ENCODE results near the gene FGF3. TPM values are rescaled to one million over a fixed set of nuclear protein-coding genes. Genes with fewer than 3 reads are reported as not detected.

Gene FGF3
- total and polyA plus RNA-seq, 9 of the 15 experiments (the other 6 are each of a cell fraction or from before 2014, with no cell fraction given): not detected

DNA sequence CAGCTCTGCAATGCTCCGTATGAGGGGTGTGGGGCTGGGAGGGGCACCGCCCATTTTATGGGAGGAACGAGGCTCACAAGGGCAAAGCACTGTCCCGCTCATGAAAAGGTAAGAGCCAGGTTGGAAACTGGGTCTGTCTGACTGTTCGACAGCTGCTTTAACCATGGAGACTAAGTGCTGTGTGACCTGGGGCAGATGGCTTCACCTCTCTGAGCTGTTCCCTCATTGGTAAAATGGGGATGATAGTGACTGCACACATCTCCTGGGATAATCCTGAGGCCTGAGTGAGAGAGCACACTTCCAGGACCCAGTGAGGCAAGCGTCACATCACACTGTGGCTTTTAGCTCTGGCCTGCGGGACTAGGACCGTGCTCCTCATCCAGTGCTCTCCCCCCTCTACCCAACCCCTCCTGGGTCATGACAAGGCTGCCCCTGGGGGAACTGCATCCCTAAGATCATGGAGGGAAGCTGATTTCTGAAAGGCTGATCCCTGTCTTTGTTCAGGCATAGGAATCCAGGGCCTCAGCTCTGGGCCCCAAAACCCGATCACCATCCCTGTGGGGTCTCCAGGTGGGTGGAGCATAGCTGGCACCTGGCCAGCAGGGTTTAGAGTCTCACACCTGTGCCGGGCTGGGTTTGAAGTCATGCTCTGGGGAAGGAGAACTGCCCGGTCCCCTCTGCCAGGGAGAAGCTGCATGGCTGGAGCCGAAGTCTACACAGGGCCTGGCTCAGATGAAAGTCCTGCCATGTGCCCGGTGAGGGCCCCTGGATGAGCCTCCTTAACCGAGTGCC is 21.3 kb downstream of the FGF3 start (continued):
- TF ChIP-seq POLR2B (IDR thresholded peaks at IDR 0.05; ENCODE audit: low read depth, partially characterized antibody): no peak
- TF ChIP-seq NFIC (IDR thresholded peaks at IDR 0.05): peak; percentile 57; the same call in 1 of the 2 replicates
- no peak for TF ChIP-seq NUFIP1 (IDR thresholded peaks at IDR 0.05; ENCODE audit: partially characterized antibody)
- TF ChIP-seq, protein P1, sequence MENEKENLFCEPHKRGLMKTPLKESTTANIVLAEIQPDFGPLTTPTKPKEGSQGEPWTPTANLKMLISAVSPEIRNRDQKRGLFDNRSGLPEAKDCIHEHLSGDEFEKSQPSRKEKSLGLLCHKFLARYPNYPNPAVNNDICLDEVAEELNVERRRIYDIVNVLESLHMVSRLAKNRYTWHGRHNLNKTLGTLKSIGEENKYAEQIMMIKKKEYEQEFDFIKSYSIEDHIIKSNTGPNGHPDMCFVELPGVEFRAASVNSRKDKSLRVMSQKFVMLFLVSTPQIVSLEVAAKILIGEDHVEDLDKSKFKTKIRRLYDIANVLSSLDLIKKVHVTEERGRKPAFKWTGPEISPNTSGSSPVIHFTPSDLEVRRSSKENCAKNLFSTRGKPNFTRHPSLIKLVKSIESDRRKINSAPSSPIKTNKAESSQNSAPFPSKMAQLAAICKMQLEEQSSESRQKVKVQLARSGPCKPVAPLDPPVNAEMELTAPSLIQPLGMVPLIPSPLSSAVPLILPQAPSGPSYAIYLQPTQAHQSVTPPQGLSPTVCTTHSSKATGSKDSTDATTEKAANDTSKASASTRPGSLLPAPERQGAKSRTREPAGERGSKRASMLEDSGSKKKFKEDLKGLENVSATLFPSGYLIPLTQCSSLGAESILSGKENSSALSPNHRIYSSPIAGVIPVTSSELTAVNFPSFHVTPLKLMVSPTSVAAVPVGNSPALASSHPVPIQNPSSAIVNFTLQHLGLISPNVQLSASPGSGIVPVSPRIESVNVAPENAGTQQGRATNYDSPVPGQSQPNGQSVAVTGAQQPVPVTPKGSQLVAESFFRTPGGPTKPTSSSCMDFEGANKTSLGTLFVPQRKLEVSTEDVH (IDR thresholded peaks at IDR 0.05; ENCODE audit: low read depth, partially characterized antibody): no peak
- no peak for TF ChIP-seq ZNF212 (CRISPR knock-in tag; IDR thresholded peaks at IDR 0.05)

GRCh38 chr11:69797156-69797555 is 22.1 kb downstream of the FGF3 start:
- peaks cover 0 to 3% of the 10 kb centered on the region in 2 experiments; a peak in 2 of 5 replicates for H3K4me1 ChIP-seq (replicated peaks in 1 of 2; ENCODE audit: control insufficient read depth in 2 of 2, insufficient read depth in 2 of 2, low read length in 2 of 2)
- CTCF ChIA-PET (ENCODE audit: low intra/inter-chr PET ratio): interaction anchor here (0.7 kb wide), 1 partner anchor 111 kb away, joined by 3 read pairs; no protein-coding TSS in a partner anchor
- in situ Hi-C loops (cut with MboI): loop anchor here (5.0 kb wide), 1 partner anchor 105 kb away; no protein-coding TSS in a partner anchor
- H4K20me1 ChIP-seq (replicated peaks; ENCODE audit: control insufficient read depth, insufficient read depth, low read length): no peaks in the 10 kb centered on the region; the same call in 1 of the 2 replicates
- H3K4me2 ChIP-seq (ENCODE audit: insufficient read depth, low read length): no peak overlapping the region
- H3K4me3 ChIP-seq: no peak overlapping the region
- H3K79me2 ChIP-seq (ENCODE audit: control insufficient read depth, insufficient read depth, low read length): no peaks in the 10 kb centered on the region
- no peak overlapping the region for H3K27ac ChIP-seq (ENCODE audit: extremely low read depth, low read depth, low read length)
- DNase-seq (ENCODE audit: extremely low read depth in 1 of 4, low spot score in 3 of 4) (no peak), ATAC-seq (no peak), FAIRE-seq (no peak)
- 20% methylated on average over 14 of the region's 14 CpGs for WGBS (ENCODE audit: insufficient coverage, low coverage, missing lambda C conversion rate)
- intact Hi-C loops (cut with micrococcal nuclease): loop anchor here (5.0 kb wide), 1 partner anchor 95 kb away; the partner anchor contains the start of gene FGF19
- no peak overlapping the region for H2AFZ ChIP-seq (ENCODE audit: low read depth, low read length)
- BruUV-seq (replicated peaks): no TSS peak
- H3K36me3 ChIP-seq (ENCODE audit: control insufficient read depth, insufficient read depth, low read length): no peaks in the 10 kb centered on the region
- no peaks in the 10 kb centered on the region for H3K9me1 ChIP-seq (ENCODE audit: control insufficient read depth, insufficient read depth, low read length)
- H3K27me3 ChIP-seq (ENCODE audit: control insufficient read depth in 2 of 2, insufficient read depth in 2 of 2, low read length in 2 of 2): peaks cover 5 to 39% of the 10 kb centered on the region in 2 experiments; a peak in 3 of 5 replicates
- no peaks in the 10 kb centered on the region for H3K9me3 ChIP-seq (replicated peaks; ENCODE audit: control insufficient read depth, insufficient read depth, low read depth, low read length)
- POLR2A ChIA-PET: no interaction called here
- TF ChIP-seq UBTF (IDR thresholded peaks at IDR 0.05; ENCODE audit: borderline replicate concordance in 1 of 2, low read depth in 2 of 2, low read length in 2 of 2): no peak
- peak in 1 of 2 experiments; percentile 12; a peak in 1 of 4 replicates for TF ChIP-seq RAD21 (CRISPR knock-in tag; conservative IDR thresholded peaks at IDR 0.05 in 1 of 2, IDR thresholded peaks at IDR 0.05 in 1 of 2)
- no peak overlapping the region for H3K9ac ChIP-seq (ENCODE audit: insufficient read depth in 1 of 2, low read depth in 2 of 2, low read length in 2 of 2)

Data from K562 (cell line).